A549 (cell line): Measurements from ENCODE around the gene CHTF8.

Experiments used
- CHD2 ChIP-seq: fragments of 150-350 bp; IDR thresholded peaks from 2 replicates; pipeline ENCODE4 v1.6.1; 2014; ENCODE audit warnings: low read length; ENCODE audit not compliant: partially characterized antibody
- CTCF ChIP-seq: fragments of >200 bp; sonication (Bioruptor Twin); formaldehyde crosslinking; IDR thresholded peaks from 3 replicates; pipeline ENCODE4 v1.5.1; 2016
- EP300 ChIP-seq, 2 experiments: fragments of >200 bp; sonication (Bioruptor Twin); formaldehyde crosslinking; IDR thresholded peaks; 2 replicates in 1 of 2; 3 replicates in 1 of 2; pipeline ENCODE4 v1.6.1; 2016 to 2017
- HMGXB4 ChIP-seq: fragments of 250-450 bp; sonication (Bioruptor Pico); IDR thresholded peaks from 2 replicates; pipeline ENCODE4 v1.5.0; 2021; ENCODE audit warnings: mild to moderate bottlenecking, moderate library complexity, borderline replicate concordance
- MAX ChIP-seq: IDR thresholded peaks from 2 replicates; pipeline ENCODE4 v1.6.1; 2012
- NFE2L2 ChIP-seq: fragments of 150-350 bp; conservative IDR thresholded peaks from 2 replicates; pipeline ENCODE4 v1.6.1; 2014; ENCODE audit warnings: low read length
- POLR2A ChIP-seq: IDR thresholded peaks from 2 replicates; pipeline ENCODE4 v1.6.1; 2012; ENCODE audit warnings: mild to moderate bottlenecking, low read length
- REST ChIP-seq: fragments of 200-600 bp; sonication (generic); IDR thresholded peaks from 2 replicates; pipeline ENCODE4 v1.6.1; 2016; ENCODE audit warnings: antibody characterized with exemption, mild to moderate bottlenecking, moderate library complexity
- RNF2 ChIP-seq: fragments of 200-600 bp; sonication (generic); IDR thresholded peaks from 2 replicates; pipeline ENCODE4 v1.6.1; 2016; ENCODE audit warnings: low read depth, mild to moderate bottlenecking, antibody characterized with exemption, moderate library complexity, borderline replicate concordance
- SREBF2 ChIP-seq: fragments of 450-650 bp; IDR thresholded peaks from 2 replicates; pipeline ENCODE4 v1.6.1; 2014; ENCODE audit warnings: mild to moderate bottlenecking, moderate library complexity

- TF ChIP-seq CTCF (no peak), REST (no peak), RNF2 (no peak), EP300 (IDR thresholded peaks at IDR 0.05) (no peak), CHD2 (no peak), SREBF2 (no peak), NFE2L2 (no peak), HMGXB4 (CRISPR knock-in tag) (no peak), POLR2A (no peak), MAX (no peak)
Observed at GRCh38 chr16:69108064-69108904, 24.1 kb downstream of the CHTF8 start.
